Left lung (tissue), 10 donors: ENCODE data around the gene C17orf50. TPM values are rescaled to one million over a fixed set of nuclear protein-coding genes. Genes with fewer than 3 reads are reported as not detected.

ENCODE experiments used
- ATAC-seq: fragments of 200-7000 bp; cut with Tn5 transposase; one replicate; pipeline ENCODE4 v1.9.1; 2020; ENCODE audit warnings: moderate library complexity
- DNase-seq, 4 donors: peaks; one replicate each; pipeline ENCODE4 v3.0.0-alpha.2; 2013 to 2020
- H3K27ac ChIP-seq, 2 donors: fragments of 200-600 bp; sonication (generic) in 1 of 2; one replicate each; pipeline versions ENCODE4 v1.5.0 to v1.8.0; 2020 to 2021
- H3K27me3 ChIP-seq, 2 donors: fragments of 200-600 bp; sonication (generic) in 1 of 2; one replicate each; pipeline versions ENCODE4 v1.5.0 to v1.8.0; 2020 to 2021
- H3K36me3 ChIP-seq, 2 donors: fragments of 200-600 bp; sonication (generic) in 1 of 2; one replicate each; pipeline versions ENCODE4 v1.5.0 to v1.8.0; 2020 to 2021
- H3K4me1 ChIP-seq, 2 donors: fragments of 200-600 bp; one replicate each; pipeline ENCODE4 v1.8.0; 2021
- H3K4me3 ChIP-seq, 2 donors: fragments of 200-600 bp; sonication (generic) in 1 of 2; one replicate each; pipeline versions ENCODE4 v1.5.0 to v1.8.0; 2020 to 2021; ENCODE audit warnings: mild to moderate bottlenecking in 1 of 2
- H3K9me3 ChIP-seq, 2 donors: fragments of 200-600 bp; sonication (generic) in 1 of 2; one replicate each; pipeline versions ENCODE4 v1.5.0 to v1.8.0; 2020 to 2021
- intact Hi-C, 2 donors: fragments of 100-400 bp; cut with DNase I; formaldehyde crosslinking; loops; one replicate each; pipeline versions ENCODE4 v1.11.2 to v1.14.2; 2022
- polyA plus RNA-seq, 6 donors: library from polyadenylated mRNA; unstranded; fragments of 120-200 nt; gene quantifications; one replicate each; pipeline ENCODE4 v1.2.1, GENCODE V29; 2013; ENCODE audit not compliant: insufficient read length in 6 of 6
- total RNA-seq, 2 donors: library from RNA; stranded (reverse); fragmentation: NEBNext Ultra II Directional; extraction: Animal tissue kit (Norgen Biotek cat#: 25700); gene quantifications; one replicate each; pipeline ENCODE4 v1.2.1, GENCODE V29; 2021
- TF ChIP-seq, protein P1 (sequence below), 2 donors: fragments of 200-600 bp; sonication (generic) in 1 of 2; IDR thresholded peaks; one replicate each; pipeline versions ENCODE4 v1.5.0 to v1.8.0; 2021; ENCODE audit warnings: antibody characterized with exemption in 2 of 2
- donor health status: DM: no; HTN: yes; CAD: no.
- donor health status: DM: no; HTN: no; CAD: no.

Gene C17orf50
- total and polyA plus RNA-seq, 8 donors: 0.16 to 0.21 (median 0.20) TPM; not detected in 5

GRCh38 chr17:35790841-35791240 is 30.2 kb downstream of the C17orf50 start:
- Histone ChIP-seq H3K4me3 (no peak overlapping the region), H3K27ac (no peak overlapping the region), H3K36me3 (no peaks in the 10 kb centered on the region), H3K4me1 (peaks cover 21 to 36% of the 10 kb centered on the region in 2 donors), H3K9me3 (no peaks in the 10 kb centered on the region), H3K27me3 (peaks cover 16 to 32% of the 10 kb centered on the region in 2 donors)
- TF ChIP-seq, protein P1, sequence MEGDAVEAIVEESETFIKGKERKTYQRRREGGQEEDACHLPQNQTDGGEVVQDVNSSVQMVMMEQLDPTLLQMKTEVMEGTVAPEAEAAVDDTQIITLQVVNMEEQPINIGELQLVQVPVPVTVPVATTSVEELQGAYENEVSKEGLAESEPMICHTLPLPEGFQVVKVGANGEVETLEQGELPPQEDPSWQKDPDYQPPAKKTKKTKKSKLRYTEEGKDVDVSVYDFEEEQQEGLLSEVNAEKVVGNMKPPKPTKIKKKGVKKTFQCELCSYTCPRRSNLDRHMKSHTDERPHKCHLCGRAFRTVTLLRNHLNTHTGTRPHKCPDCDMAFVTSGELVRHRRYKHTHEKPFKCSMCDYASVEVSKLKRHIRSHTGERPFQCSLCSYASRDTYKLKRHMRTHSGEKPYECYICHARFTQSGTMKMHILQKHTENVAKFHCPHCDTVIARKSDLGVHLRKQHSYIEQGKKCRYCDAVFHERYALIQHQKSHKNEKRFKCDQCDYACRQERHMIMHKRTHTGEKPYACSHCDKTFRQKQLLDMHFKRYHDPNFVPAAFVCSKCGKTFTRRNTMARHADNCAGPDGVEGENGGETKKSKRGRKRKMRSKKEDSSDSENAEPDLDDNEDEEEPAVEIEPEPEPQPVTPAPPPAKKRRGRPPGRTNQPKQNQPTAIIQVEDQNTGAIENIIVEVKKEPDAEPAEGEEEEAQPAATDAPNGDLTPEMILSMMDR (IDR thresholded peaks at IDR 0.05): no peak
- intact Hi-C loops: no loop called here
- DNase-seq (no peak), ATAC-seq (no peak)

DNA sequence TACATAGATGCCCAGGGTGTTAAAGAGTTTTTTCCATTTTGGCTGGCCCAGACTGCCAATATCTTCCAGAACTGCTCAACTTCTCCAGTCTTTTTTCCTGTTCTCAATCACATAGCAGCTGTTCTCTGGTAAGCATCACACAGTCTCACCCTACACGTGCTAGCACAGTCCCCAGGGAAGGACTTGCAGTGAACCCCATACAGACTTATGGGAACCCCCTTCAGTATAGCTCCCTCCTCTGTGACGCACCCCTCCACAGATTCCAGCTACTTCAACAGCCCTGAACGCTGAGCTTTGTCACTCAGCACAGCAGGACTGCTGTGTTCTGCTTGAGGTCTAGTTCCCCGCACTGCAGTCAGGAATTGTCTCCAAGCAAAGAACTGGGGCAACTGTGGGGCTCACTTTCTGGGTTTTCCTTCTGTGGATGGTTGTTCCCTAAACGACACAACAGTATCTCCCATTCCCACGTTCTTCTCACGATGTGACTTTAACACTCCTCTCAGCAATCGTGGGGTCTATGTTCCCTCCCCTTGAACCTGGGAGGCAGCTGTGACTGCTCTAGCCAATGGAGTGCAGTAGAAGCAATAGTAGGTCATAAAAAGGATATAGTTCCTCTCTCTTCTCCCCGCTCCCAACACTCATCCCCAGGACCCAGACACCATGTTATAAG is 31.1 kb downstream of the C17orf50 start:
- H3K4me1 ChIP-seq: peaks cover 17 to 39% of the 10 kb centered on the region in 2 donors
- intact Hi-C loops: no loop called here
- ATAC-seq (no peak), DNase-seq (no peak)
- H3K27me3 ChIP-seq: peaks cover 16 to 42% of the 10 kb centered on the region in 2 donors
- H3K9me3 ChIP-seq: no peaks in the 10 kb centered on the region
- TF ChIP-seq, protein P1 (IDR thresholded peaks at IDR 0.05): no peak
- H3K27ac ChIP-seq: no peak overlapping the region
- no peak overlapping the region for H3K4me3 ChIP-seq
- H3K36me3 ChIP-seq: no peaks in the 10 kb centered on the region

DNA sequence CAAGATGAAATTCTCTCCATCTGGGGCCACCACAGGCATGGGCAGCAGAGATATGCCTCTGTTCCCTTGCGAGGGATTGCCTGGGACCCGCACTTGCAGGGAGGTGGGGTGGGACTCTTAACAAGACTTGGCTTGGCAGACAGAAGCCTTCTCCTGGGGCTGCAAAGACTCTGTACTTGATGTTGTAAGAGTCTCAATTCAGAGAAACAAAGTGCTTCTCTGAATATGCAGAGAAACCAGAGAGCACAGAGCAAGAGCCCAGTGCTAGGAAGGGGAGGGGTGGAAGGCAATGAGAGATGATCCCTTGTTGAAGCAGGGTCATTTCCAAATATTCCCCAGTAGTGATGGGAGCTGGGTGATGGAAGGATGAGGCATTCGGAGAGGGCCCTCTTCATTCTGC is 32.6 kb downstream of the C17orf50 start:
- TF ChIP-seq, protein P1 (IDR thresholded peaks at IDR 0.05): no peak
- Histone ChIP-seq H3K9me3 (no peaks in the 10 kb centered on the region), H3K27ac (no peak overlapping the region), H3K4me1 (peaks cover 5 to 27% of the 10 kb centered on the region in 2 donors), H3K36me3 (no peaks in the 10 kb centered on the region), H3K27me3 (peaks cover 16 to 53% of the 10 kb centered on the region in 2 donors), H3K4me3 (peak overlapping the region in 1 of 2 donors; percentile 58)
- DNase-seq (no peak), ATAC-seq (peak; percentile 15)
- intact Hi-C loops: no loop called here

DNA sequence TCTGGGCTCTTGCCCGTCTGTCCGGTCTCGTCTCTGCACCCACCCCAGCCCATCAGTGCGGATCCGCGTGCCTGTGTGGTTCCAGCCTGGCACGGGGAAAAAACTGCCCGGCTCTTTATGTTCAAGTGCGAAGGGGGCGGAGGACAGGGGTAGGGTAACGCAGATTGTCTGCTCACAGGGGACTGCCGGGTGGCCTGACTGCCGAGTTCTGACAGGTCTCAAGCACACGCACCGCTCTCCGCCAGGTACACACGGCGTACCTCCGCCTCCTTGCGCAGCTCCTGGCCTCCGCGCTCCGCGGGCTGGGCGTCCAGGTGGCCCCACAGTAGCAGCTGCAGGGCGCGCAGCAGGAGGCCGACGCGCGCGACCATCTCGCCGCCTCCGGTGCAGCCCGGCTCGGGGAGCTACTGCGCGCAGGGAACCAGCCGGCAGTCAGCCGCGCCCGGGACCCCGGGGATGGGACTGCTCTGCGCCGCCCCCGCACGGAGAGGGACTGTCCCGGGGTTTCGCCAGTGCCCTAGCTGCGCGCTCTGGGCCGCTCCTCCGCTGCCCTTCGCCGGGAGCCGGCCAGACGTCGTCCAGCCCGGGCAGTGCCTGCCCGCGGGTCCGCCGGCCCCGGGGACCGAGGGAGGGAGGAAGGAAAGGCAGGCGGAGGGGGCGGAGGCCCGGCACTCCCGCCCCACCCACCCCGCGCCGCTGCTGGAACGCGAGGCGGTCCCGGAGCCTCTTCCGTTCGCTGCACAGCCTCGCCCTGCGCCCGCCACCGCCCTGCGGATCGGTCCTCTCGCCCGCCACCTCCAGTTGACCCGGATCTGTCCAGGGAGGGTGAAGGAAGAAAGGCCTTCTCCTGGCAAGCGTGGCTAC is 34.6 kb downstream of the C17orf50 start, which contains the start of gene MMP28:
TSS of gene MMP28 (minus strand) at position 635 of the 864 bp plus-strand sequence. CDS start at position 371, 264 bp downstream.
- Histone ChIP-seq H3K27me3 (peaks cover 16 to 53% of the 10 kb centered on the region in 2 donors), H3K36me3 (no peaks in the 10 kb centered on the region), H3K9me3 (no peaks in the 10 kb centered on the region), H3K4me3 (peak within 1 kb of the TSS; percentile 56 to 58), H3K27ac (peak within 1 kb of the TSS; percentile 53 to 67), H3K4me1 (peaks cover 12 to 30% of the 10 kb centered on the region in 2 donors)
- TF ChIP-seq, protein P1 (IDR thresholded peaks at IDR 0.05): no peak
- peak in 1 of 4 donors; percentile 89 for DNase-seq
- ATAC-seq: peak; percentile 80
- intact Hi-C loops: no loop called here

- ATAC-seq: no peak
- Histone ChIP-seq H3K4me3 (peak overlapping the region; percentile 56 to 58), H3K9me3 (no peaks in the 10 kb centered on the region), H3K36me3 (no peaks in the 10 kb centered on the region), H3K27ac (peak overlapping the region in 1 of 2 donors; percentile 53), H3K4me1 (peaks cover 14 to 36% of the 10 kb centered on the region in 2 donors), H3K27me3 (peaks cover 16 to 53% of the 10 kb centered on the region in 2 donors)
- intact Hi-C loops: no loop called here
- TF ChIP-seq, protein P1 (IDR thresholded peaks at IDR 0.05): no peak
- no peak for DNase-seq
These were observed 35.2 kb downstream of the C17orf50 start for GRCh38 chr17:35795871-35796265.
